Adipose tissue (tissue), 3 donors: ENCODE measurements around the gene SLC4A1AP. TPM values are rescaled to one million over a fixed set of nuclear protein-coding genes. Genes with fewer than 3 reads are reported as not detected.

Experiments
- H3K27ac ChIP-seq: one replicate; pipeline ENCODE4 v1.5.1; 2013; ENCODE audit warnings: low read depth, low read length
- WGBS, 3 donors: extraction: QIAGEN DNeasy Blood & Tissue Kit; methylation state at CpG; one replicate each; pipeline ENCODE4 v1.1.7; 2013; 5-methylcytosine and 5-hydroxymethylcytosine counted together
- polyA plus RNA-seq, 3 donors: library from polyadenylated mRNA; stranded (reverse); fragments of 200-250 nt; gene quantifications; one replicate each; pipeline ENCODE4 v1.2.3, GENCODE V29; 2013
- donor health status: healthy with polysubstance abuse.
- donor health status: Bipolar disorder and iron deficiency.
- donor health status: healthy.

The SLC4A1AP gene
- polyA plus RNA-seq, 3 donors: 7.0 to 14.6 (median 13.8) TPM

DNA sequence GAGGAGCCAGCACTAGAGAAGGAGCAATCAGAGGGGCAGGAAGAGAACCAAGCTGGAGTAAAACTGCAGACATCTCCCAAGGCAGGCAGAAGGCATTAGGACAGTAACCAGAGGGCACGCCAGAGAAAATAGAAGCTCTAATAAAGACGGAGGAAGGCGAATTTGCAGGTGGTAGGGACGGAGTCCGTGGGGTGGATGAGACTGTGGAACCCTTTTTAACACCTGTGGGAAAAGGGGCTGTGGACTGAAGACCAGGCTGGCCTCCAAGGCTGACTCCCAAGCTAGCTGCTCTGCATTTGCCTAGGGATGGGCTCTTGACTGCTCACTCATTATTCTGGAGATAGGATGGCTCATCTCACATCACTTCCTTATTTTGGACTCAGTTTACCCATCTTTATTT lies 49.5 kb downstream of the SLC4A1AP start:
- WGBS, 3 donors: 90 to 97% (median 94%) methylated on average over 5 of the region's 5 CpGs
- no peak overlapping the region for H3K27ac ChIP-seq

DNA sequence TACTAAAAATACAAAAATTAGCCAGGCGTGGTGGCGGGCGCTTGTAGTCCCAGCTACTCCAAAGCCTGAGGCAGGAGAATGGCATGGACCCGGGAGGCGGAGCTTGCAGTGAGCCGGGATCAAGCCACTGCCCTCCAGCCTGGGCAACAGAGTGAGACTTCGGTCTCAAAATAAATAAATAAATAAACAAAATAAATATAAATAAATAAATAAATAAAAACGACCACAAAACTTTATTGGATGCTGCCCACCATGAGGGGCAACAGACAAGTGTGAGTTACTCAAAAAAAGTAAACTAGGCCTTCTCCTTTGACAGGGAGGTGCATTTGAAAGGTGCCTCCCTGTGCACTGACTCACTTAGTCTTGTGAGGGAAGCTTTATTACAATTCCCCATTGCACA lies 50.4 kb downstream of the SLC4A1AP start:
- 92 to 95% (median 93%) methylated on average over 8 of the region's 8 CpGs for WGBS, 3 donors
- H3K27ac ChIP-seq: no peak overlapping the region

DNA sequence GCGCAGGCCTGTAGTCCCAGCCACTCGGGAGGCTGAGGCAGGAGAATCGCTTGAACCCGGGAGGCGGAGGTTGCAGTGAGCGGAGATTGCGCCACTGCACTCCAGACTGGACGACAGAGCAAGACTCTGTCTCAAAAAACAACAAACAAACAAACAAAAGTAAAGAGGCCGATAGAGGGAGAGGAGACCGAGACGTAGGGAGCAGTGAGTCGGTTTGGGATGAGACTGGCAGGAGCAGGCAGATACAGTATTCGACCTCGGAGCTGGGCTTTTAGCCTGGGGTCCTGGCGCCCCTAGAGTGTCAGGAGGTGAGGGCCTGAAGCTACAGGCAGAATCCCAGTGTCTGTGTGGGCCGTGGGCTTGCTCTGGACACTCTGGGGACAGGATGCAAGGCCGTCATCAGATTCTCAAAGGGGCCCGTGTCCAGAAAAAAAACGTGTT lies 51.2 kb downstream of the SLC4A1AP start:
- 70 to 73% (median 71%) methylated on average over 19 of the region's 19 CpGs for WGBS, 3 donors
- no peak overlapping the region for H3K27ac ChIP-seq

DNA sequence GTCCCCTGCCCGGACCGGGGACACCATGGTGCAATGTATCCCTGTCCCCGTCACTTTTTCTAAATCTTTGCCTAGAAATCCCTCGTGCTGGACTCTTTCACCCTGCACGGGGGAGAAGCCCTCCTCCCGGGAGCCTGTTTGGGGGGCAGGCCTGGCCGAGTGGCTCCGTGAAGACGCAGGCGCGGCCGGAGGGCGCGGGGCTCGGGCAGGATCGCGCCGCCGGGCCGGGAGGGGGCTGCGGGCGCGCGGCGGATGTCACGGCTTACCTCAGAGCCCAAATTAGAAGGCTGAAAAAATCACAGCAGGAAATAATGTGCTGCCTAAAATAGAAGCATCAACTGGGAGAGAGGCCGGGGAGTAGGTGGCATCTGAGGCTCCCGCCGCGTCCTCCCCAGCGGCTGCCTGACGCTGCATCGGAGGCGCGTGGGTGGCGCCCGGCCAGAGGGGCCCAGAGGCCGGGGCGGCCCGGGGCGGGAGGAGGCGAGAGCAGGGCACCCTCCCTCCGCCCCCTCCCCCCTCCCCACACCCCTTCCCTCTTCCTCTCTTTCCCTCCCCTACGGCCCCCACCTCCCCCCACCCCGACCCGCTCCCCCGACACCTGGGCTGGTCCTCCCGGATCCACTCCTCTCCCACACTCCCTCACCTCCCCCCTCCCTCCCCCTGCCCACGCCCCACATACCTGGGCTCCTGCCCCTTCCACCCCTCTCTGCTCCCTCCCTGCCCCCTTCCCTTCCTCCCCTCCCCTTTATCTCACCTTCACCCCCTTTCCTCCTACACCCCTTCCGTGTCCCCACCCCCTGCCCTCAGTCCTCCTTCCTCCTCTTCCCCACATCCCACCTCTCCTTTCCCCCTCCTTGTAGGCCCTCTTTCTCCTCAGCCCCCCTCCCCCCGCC lies 51.9 kb downstream of the SLC4A1AP start:
- WGBS, 3 donors: 3 to 11% (median 3%) methylated on average over 33 to 51 of the region's 51 CpGs
- no peak overlapping the region for H3K27ac ChIP-seq

DNA sequence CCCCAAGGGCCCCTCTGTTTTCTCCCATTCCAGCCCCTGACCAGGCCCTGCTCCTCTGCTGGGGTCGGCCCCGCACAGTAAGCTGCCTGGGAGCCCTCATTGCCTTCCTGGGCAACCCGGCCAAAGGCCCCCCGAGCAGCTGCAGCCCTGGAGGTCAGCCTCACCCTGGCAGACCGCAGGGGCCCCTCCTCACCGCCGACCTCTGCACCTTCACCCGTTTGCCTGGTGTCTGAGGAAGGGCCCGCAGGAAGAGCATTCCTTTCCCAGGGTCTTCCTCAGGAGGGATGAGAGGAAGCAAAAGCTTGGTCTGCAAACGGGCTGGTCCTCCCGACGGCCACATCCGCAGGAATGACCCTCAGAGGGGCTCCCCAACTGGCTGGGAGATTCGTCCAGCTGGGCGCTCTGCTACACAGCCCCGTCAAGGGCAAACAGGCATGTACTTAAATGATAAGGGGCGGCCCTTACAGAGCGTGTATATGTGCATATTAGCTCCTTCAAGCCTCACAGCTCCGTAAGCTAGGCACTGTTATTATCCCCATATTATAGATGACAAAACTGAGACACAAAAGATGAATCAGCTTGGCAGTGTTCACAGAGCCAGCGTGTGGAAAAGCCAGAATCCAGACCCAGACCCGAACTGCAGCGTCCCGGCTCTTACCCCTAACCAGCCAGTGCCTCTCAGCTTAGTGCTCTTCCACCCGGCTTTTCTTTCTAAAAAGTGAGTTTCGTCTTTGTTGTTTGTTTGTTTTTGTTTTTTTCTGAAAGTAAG lies 52.8 kb downstream of the SLC4A1AP start:
- H3K27ac ChIP-seq: no peak overlapping the region
- WGBS, 3 donors: 37 to 65% (median 52%) methylated on average over 25 of the region's 25 CpGs

DNA sequence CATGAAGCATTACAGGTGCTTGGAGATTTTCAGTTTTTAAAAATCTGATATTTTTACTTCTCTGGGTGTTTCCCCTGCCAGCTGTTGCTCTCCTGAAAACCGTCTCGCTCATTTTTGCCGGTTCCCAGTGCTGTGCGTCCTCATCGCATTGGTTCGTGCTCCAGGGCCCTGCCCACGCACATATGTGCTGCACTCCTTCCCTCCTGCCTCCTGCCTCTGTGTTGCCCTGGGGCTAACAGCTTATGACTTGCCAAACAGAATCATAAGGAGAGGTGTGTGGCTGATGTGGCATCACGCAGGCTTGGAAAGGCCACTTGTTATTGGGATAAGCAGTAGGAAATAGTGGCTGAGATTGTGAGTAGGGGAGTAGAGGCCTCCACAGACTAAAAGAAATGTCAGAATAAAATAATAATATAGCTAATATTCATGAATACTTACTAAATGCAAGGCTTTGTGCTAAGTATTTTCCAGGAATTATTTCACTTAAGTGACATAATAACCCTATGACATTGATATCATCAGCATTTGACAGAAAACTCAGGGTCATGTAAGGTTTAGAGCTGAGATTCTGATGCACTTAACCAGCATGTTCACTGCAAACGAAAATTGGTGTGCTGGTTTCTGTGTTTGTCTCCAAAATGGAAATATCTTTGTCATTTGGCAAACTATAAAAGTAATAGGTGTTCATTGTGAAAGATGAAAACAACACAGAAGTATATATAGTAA lies 53.5 kb downstream of the SLC4A1AP start:
- WGBS, 3 donors: 59 to 78% (median 61%) methylated on average over 9 of the region's 9 CpGs
- H3K27ac ChIP-seq: no peak overlapping the region

DNA sequence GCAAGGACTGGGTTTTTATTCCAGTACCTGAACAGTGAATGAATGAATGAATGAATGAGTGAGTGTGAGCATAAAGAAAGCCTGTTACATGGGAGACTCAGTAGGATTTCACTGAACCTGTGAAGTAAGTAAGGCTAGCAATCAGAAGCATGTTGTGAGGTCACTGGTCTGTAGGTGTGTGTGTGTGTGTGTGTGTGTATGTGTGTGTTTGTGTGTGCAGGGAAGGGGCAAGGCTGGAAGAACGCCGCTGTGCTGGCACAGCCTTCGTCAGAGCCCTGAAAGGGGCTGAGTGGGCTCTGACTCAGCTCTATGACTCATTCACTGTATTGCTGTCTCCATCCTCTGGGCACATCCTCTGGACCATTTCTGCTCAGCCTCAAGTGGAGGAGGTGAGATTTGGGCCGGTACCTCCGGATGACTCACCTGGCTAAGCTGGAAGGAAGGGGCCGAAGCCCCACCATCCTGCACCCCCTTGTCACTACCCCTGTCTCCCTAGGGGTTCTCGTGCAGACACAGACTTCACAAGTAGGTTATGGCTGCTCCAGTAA lies 56.4 kb downstream of the SLC4A1AP start:
- 37 to 56% (median 38%) methylated on average over 7 of the region's 7 CpGs for WGBS, 3 donors
- H3K27ac ChIP-seq: no peak overlapping the region

DNA sequence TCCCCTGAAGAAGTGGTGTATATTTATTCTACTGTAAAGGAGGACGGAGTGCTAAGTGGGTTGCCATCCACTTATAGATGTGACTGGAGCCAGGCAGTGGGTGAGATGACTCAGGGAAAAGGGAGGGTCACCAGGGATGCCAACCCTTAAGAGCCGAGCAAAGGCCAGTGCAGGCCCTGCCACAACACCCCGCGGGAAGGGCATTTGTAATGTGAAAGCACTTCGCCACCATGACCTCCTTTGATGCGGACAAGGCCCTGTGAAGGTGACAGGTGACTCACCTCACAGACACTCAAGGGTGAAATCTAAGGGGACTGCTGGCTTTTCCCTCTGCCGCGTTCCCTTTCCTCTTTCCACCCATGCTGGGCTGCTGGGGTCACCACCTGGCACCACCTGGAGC lies 57.6 kb downstream of the SLC4A1AP start:
- 78 to 87% (median 80%) methylated on average over 8 of the region's 8 CpGs for WGBS, 3 donors
- H3K27ac ChIP-seq: no peak overlapping the region

DNA sequence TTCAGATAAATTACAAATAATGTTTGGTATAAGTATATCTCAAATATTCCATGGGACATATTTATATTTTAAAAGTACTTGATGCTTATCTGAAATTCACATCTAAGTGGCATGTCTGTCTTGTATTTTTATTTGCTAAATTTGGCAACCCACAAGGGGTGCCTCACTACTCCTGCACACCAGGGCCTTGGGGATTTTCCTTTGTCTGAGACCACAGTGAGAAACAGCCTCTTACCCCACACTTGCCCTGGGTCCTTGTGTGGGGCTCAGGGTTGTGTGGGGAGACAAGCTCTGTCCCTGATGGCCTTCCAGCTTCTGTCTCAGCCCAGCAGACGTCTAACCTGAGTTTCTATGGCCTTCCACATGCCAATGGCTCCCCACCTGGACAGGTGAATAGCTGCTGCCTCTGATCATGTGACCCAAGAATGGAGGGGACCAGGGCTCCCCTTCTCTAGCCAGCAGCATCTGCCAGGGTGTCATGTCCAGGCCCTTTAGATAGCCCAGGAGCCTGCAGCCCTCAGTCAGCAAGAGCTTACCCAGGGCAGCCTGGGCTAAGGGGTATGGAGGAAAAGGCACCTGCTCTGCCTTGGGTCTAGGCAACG lies 58.3 kb downstream of the SLC4A1AP start:
- WGBS, 3 donors: 58 to 83% (median 74%) methylated on average over 2 of the region's 2 CpGs
- H3K27ac ChIP-seq: no peak overlapping the region

DNA sequence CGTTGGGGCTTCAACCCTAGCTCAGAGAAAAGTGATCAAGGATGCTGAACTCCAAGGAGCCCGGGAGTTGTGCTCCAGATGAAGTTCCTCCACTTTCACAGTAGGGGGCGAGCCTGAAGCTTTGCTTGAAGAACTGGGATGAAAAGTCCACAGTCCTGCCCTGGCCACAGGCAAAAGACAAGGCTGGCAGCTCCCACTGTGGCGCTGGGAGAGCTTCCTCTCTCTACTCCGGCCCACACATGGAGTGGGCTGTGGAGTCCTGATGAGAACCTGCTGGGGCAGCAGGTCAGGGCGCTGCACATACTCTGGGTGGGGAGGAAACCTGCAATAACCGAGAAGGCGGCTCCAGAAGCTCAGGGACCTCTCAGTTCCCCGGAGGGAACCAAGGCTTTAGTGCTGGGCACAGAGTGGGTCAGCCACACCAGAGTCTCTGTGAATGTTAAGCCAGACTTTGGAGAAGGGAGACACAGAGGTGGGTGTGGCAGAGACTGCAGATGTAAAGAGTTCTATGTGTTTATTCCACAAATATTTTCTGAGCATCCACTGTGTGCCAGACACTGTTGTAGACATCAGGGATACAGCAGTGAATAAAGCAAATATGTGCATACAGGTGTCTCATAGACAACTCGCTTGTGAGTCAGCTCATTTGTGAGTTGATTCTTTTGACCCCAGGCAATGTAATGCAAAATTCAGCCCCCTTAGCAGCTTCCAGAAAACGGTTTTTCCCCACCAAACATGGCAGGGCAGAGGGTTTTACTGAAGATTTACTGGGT lies 59.9 kb downstream of the SLC4A1AP start:
- peak overlapping the region; percentile 31 for H3K27ac ChIP-seq
- 38 to 42% (median 38%) methylated on average over 11 of the region's 11 CpGs for WGBS, 3 donors

DNA sequence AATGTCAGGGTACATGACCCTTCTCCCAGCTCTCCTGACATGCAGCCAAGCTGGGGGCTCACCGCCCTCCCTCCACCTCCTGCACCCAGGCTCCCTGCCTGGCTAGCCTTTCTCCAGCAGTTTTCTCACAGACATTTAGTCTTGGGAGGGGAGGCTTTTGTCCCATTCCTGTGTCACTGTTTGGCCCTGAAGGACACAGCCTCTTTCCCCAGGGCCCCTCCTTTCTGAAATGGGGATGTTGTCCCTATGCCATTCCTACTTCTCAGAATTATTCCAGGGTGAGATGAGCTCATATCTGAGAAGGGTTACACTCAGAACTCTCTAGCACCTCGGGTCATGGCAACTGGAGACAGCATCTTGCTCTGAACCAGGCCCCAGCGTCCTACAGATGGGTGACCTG lies 60.5 kb downstream of the SLC4A1AP start:
- H3K27ac ChIP-seq: no peak overlapping the region
- WGBS, 3 donors: 82 to 89% (median 85%) methylated on average over 3 of the region's 3 CpGs

DNA sequence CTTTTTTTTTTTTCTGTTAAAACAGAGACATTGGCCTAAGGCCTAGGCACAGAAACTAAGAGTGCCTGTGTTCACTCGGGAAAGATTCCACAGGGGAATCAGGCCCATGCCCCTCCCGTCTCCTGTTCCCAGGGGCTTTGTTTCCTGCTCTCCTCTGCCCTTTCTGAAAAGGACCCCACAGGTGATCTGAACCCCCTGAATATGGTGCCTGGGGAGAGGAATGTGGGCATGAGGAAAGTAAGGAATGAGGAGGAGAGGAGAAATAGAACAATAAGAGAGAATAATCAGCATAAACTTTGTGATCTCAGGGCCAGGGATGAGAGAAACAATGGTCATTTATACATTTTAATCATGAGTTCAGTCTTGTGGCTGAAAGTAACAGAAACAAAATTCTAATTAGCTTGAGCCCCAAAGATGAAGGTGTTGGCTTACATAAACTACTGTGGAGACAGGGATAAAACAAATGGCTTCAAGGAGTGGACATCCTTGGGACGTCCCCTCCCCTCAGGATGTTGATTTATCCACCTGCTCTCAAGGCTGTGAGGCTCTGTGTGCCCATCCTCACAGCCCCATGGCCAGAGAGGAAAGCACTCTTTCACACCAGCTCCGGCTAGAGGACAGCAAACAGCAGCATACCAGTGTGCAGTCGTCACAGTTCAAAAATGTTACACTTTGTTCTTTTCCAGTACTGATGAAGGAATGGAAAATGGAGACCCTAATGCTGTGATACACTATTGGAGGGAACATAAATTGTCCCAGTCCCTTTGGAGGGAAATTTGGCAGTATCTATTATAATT lies 61.4 kb downstream of the SLC4A1AP start:
- WGBS, 3 donors: 67 to 74% (median 69%) methylated on average over 5 of the region's 5 CpGs

DNA sequence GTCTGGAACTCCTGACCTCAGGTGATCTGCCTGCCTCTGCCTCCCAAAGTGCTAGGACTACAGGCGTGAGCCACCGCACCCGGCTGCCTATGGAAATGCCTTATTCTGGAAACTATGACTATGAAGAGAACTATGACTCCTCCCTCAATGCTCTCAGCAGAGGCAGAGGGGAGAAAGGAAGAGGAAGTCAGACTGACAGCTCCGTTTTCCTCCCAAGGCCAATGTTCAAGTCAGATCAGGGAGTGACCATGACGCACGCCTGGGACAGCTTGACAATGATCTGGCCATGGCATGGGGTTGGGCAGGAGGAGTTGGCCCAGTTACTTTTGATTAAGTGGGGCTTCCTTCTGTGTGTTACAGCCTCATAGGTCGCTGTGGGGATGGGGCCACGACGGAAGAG lies 63.6 kb downstream of the SLC4A1AP start:
- no peak overlapping the region for H3K27ac ChIP-seq

More for the DNA sequence above, 61.4 kb downstream of the SLC4A1AP start:
- H3K27ac ChIP-seq: peak overlapping the region; percentile 47

DNA sequence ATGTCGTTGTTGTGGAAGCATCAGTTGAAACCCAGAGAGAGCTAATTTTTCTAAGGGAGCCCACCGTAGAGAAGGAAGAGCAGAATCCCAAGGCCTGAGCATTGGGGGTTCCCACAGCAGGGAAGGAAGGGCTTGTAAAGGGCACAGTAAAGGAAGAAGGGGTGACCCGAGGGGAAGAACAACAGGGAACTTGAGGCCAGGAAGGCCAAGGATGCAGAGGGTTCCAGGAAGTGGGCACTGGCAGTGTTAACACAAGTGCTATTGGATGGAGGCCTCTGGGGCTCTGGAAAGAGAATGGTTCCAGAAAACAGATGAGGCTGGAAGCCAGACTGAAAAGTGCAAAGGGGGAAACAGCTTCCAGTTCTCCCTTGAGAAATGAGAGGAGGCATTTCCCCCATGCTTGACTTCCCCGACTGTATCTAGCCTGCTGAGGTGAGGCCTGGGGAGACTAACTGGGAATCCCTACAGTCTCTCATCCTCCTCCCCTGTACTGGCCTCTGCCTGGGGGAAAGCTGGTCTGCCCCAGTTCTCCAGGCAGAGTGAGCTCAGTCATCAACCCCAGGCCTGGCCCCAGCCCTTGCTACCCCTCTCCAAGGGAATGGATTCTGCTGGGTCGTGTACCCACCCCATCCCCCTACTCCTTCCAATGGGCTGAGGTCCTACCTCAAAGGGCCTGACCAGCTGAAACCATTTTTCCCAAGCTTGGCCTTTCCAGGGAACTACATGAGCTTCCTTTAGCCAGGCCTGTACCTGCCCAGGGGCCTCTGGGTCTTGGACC lies 64.6 kb downstream of the SLC4A1AP start:
- WGBS, 3 donors: 56 to 84% (median 69%) methylated on average over 5 of the region's 5 CpGs
- no peak overlapping the region for H3K27ac ChIP-seq

More for the DNA sequence above, 63.6 kb downstream of the SLC4A1AP start:
- 62 to 79% (median 70%) methylated on average over 9 of the region's 9 CpGs for WGBS, 3 donors

DNA sequence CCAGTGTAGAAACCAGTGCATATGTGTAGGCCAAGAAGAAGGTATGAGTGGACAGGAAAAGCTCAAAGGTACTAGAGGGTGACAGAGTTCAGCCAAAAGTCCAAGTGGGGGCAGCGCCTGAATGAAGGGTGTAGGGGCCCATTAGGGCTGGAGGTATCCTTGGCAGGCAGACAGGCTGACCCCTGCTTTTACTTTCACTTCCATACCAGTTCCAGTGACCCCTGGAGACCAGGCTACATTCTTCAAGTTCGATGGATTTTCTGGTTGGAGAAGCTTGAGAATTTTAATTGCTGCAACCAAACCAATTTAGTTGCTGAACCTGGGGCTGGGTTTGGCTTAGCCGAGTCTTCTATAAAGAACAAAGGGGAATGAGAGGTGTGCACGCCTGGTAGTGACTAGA lies 65.5 kb downstream of the SLC4A1AP start:
- no peak overlapping the region for H3K27ac ChIP-seq
- WGBS, 3 donors: 42 to 60% (median 48%) methylated on average over 4 of the region's 4 CpGs

DNA sequence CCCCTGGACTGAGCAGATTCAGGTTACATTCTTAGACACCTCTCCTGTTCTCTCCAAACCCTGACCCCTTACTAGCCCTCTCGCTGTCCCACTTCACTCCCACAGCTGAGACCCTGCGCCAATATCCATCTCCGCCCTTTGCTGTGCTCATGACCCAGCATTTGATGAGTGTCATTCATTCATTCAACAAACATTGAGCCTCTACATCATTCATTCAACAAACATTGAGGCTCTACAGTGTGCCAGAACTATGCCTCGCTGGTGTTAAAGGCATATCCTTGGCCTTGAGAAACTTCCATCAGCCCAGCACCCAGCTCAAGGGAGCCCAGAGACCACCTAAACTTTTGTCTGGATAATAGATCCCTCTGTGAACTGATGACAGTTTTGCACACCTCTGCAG lies 65.9 kb downstream of the SLC4A1AP start:
- H3K27ac ChIP-seq: no peak overlapping the region
- WGBS, 3 donors: 88 to 95% (median 92%) methylated on average over 4 of the region's 4 CpGs
